Brain microvascular endothelial cell (primary cell): ENCODE data around the gene ZRANB1.
"Not testable (repeated sequence)": the region's sequence is repeated elsewhere in the genome, so short reads cannot be mapped to it uniquely, and the experiment has no call there.

Experiments
- DNase-seq: peaks from one replicate; pipeline ENCODE4 v3.0.0-alpha.2; 2020
- H3K27ac ChIP-seq: fragments of 250-450 bp; sonication (Bioruptor Pico); 2 replicates; pipeline ENCODE4 v1.5.1; 2020; ENCODE audit warnings: mild to moderate bottlenecking, moderate library complexity
- H3K27me3 ChIP-seq: fragments of 250-450 bp; sonication (Bioruptor Pico); replicated peaks from 2 replicates; pipeline ENCODE4 v1.5.1; 2020; ENCODE audit warnings: mild to moderate bottlenecking
- H3K36me3 ChIP-seq: fragments of 250-450 bp; sonication (Bioruptor Pico); replicated peaks from 2 replicates; pipeline ENCODE4 v1.5.1; 2020; ENCODE audit warnings: mild to moderate bottlenecking
- H3K4me3 ChIP-seq: 2 replicates; pipeline ENCODE4 v1.5.1; 2011; ENCODE audit warnings: low read depth, mild to moderate bottlenecking, control low read depth, low read length, moderate library complexity
- CTCF ChIP-seq: IDR thresholded peaks from 2 replicates; pipeline ENCODE4 v1.5.1; 2011; ENCODE audit warnings: low read depth, mild to moderate bottlenecking, moderate library complexity, low read length, control low read depth, inconsistent platforms; ENCODE audit errors: missing control alignments
- in situ Hi-C: cut with HindIII; loops from 2 replicates; pipeline ENCODE4 v1.10.0; 2017; ENCODE audit warnings: low sequenced_read_pairs, low pct_ligation_motif_present

Gene ZRANB1

GRCh38 chr10:124911124-124912067 is 30.5 kb upstream of the ZRANB1 start:
- no peaks in the 10 kb centered on the region for H3K36me3 ChIP-seq
- in situ Hi-C loops: no loop called here
- TF ChIP-seq CTCF: peak; percentile 13
- peak; percentile 67 for DNase-seq
- H3K4me3 ChIP-seq: no peak overlapping the region
- H3K27ac ChIP-seq: peak overlapping the region; percentile 54
- H3K27me3 ChIP-seq: no peaks in the 10 kb centered on the region

GRCh38 chr10:124912101-124912886 is 29.6 kb upstream of the ZRANB1 start:
- Histone ChIP-seq H3K36me3 (peaks cover 2% of the 10 kb centered on the region), H3K4me3 (no peak overlapping the region), H3K27ac (no peak overlapping the region), H3K27me3 (no peaks in the 10 kb centered on the region)
- in situ Hi-C loops: no loop called here
- DNase-seq: no peak
- no peak for TF ChIP-seq CTCF

- no peak for DNase-seq
- TF ChIP-seq CTCF: no peak
- Histone ChIP-seq H3K27me3 (no peaks in the 10 kb centered on the region), H3K4me3 (no peak overlapping the region), H3K36me3 (peaks cover 2% of the 10 kb centered on the region), H3K27ac (no peak overlapping the region)
- in situ Hi-C loops: no loop called here
These were observed 28.8 kb upstream of the ZRANB1 start for GRCh38 chr10:124913167-124913566.

GRCh38 chr10:124914398-124914797 is 27.5 kb upstream of the ZRANB1 start:
- H3K4me3 ChIP-seq, H3K27me3 ChIP-seq, H3K27ac ChIP-seq, H3K36me3 ChIP-seq, DNase-seq, in situ Hi-C loops: not testable (repeated sequence)

- in situ Hi-C loops: no loop called here
- no peak for TF ChIP-seq CTCF
- Histone ChIP-seq H3K27me3 (no peaks in the 10 kb centered on the region), H3K4me3 (peak overlapping the region; percentile 76), H3K27ac (peak overlapping the region; percentile 97), H3K36me3 (peaks cover 2% of the 10 kb centered on the region)
- no peak for DNase-seq
These were observed 25.8 kb upstream of the ZRANB1 start for GRCh38 chr10:124916098-124916584.
